Suprapubic skin (tissue), 3 donors: ENCODE data around the gene GRM7.

Experiments used
- CTCF ChIP-seq, 2 donors: fragments of 200-600 bp in 1 of 2; fragments of 450-650 bp in 1 of 2; sonication (generic) in 1 of 2; IDR thresholded peaks; one replicate each; pipeline ENCODE4 v1.5.1; 2016 to 2019; ENCODE audit warnings: antibody characterized with exemption in 2 of 2, mild to moderate bottlenecking in 1 of 2, moderate library complexity in 1 of 2
- EP300 ChIP-seq: sonication (generic); formaldehyde crosslinking; IDR thresholded peaks from one replicate; pipeline ENCODE4 v1.6.1; 2017; ENCODE audit warnings: antibody characterized with exemption

DNA sequence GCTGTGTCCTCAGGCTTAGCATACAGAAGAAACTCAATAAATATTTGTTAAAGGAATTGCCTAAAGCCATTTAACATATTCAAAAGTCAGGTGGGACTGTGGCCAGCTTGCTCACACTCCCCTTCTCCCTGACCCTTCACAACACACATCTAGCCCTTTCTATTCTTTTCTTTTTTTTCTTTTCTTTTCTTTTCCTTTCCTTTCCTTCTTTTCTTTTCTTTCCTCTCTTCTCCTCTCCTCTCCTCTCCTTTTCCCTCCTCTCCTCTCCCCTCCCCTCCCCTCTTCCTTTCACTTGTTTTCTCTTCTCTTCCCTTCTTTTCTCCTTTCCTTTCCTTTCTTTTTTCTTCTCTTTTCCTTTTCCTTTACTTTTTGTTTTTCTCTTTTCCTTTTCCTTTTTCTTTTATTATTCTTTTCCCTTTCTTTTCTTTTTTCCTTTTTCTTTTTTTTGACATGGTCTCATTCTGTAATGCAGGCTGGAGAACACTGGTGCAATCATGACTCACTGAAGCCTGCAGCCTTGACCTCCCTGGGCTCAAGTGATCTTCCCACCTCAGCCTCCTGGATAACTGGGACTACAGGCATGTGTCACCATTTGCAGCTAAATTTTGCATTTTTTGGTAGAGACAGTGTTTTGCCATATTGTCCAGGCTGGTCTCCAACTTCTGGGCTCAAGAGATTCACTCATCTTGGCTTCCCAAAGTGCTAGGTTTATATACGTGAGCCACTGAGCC is 377.8 kb downstream of the GRM7 start:
- TF ChIP-seq EP300 (no peak), CTCF (IDR thresholded peaks at IDR 0.05) (no peak)
